H4 (cell line): ENCODE measurements around the gene CMTM3. TPM values are rescaled to one million over a fixed set of nuclear protein-coding genes. Genes with fewer than 3 reads are reported as not detected.
"Not testable (repeated sequence)": the region's sequence is repeated elsewhere in the genome, so short reads cannot be mapped to it uniquely, and the experiment has no call there.

Experiments
- DNase-seq: peaks from one replicate; pipeline ENCODE4 v3.0.0-alpha.2; 2015; ENCODE audit warnings: low spot score
- total RNA-seq: library from RNA; depleted of rRNA; stranded (reverse); fragments of >200 nt; shearing (Covaris generic); gene quantifications from 2 replicates; pipeline ENCODE4 v1.2.3, GENCODE V29; 2014

The CMTM3 gene
- total RNA-seq, 1 experiment from 2014 or later, result 29.8 TPM

DNA sequence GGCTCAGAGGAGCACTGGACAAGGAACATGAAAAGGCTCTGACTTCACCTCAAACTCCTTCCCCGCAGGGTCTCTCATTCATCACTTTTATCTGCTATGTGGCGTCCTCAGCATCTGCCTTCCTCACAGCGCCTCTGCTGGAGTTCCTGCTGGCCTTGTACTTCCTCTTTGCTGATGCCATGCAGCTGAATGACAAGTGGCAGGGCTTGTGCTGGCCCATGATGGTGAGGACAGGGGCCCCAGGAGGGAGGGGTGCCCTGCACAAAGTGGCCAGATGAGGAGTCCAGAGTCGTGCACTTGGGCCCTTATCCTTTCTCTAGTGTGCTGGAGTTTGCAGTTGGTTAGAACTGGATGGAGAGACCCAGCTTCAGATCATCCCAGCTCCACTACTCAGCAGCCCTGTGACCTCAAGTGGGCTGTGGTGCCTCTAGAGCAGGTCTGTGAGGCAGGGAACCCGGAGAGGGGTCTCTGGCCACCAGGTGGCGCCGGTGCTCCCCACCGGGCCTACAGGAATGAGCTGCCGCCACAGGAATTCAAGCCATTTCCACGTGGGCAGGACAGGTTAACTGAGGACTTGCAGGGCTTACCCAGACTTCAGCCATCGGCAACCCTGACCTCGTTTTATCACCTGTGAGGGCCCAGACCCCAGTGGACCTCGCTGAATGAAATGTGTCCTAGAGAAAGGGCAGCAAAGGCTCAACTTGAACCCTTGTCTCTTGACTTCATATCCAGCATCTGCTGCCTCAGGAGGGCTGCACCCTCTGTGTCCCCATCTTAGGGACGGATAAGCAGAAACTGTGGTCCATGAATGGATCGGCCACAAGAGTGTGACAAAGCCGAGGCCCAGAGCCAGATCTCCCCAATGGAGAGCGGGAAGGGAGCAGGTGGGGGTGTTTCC lies 4.0 kb downstream of the CMTM3 start:
- DNase-seq, result peak; percentile 85

DNA sequence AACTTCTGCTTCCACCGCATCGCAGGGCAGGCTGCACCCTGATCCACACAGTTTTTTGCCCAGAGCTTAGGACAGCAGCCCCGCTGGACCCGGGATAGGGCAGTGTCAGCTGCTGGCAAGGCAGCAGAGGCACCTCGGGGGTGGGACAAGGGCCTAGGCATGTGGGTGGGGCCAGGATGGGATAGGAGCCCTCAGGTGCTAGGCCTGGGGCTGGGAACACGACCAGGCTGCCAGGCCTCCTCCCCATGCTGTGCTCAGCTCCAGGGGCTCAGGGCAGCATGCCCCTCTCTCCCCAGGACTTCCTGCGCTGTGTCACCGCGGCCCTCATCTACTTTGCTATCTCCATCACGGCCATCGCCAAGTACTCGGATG lies 4.6 kb downstream of the CMTM3 start:
- no peak for DNase-seq

DNA sequence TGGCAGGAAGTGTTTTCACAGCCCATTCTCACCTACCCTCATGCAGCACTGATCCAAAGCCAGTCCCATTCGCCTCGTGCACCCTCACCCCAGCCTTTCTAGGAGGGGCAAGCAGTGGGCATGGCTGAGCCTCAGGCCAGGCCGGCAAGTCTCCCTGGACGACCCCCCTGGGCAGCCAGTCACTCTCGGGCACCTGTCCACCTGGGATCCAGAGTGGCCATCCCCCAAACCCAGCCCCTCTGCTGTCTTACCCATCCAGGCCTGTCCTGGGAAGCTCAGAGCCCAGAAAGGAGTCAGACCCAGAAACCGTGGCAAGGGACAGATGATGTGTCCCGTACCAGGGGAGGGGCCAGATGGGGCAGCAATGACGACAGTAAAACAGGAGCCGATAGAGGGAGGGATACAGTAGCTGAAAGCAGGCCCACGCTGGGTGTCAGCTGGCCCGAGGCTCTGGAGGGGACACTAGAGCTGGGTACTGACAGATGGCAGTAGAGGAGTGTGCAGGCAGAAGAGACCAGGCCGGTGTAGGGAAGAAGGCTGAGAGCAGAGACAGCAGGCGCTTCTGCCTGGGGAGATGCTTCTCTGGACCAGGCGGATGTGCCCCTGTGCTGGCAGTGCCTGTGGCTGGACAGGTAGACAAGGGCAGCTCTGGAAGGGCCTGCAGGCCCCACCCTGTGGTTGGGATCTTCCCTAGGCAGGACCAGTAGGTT lies 5.8 kb downstream of the CMTM3 start:
- no peak for DNase-seq

DNA sequence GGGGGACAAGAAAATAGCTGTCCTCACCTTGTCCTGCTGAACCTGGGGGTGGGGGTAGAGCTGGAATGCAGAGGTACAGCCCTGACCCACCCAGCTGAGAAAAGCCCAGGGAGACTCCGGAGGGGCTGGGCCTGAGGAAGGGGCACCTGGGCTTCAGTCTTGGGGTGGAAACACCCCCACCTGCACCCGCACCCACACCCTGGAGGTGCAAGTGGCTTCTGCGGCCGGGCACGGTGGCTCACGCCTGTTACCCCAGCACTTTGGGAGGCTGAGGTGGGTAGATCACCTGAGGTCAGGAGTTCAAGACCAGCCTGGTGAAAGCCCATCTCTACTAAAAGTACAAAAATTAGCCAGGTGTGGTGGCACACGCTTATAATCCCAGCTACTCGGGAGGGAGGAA lies 7.4 kb downstream of the CMTM3 start:
- not testable (repeated sequence) for DNase-seq

DNA sequence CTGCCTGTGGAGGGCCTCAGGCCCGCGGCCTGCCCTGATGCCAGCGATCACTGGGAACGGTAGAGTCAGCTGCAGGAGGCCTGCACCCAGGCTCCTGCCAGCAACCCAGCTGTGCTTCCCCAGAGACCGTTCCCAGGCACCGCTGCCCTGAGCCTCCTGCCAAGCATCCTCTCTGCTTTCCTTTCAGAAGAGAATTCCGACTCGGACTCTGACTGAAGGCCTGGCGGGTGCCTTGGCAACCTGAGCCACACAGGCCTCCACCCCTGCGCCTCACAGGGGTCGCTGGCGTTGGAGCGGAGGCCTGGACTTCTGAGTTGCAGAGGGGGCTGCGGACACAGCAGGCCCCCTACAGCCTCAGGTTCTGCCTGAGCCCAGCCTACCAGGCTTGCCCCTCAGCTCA lies 7.9 kb downstream of the CMTM3 start:
- DNase-seq, result no peak

DNA sequence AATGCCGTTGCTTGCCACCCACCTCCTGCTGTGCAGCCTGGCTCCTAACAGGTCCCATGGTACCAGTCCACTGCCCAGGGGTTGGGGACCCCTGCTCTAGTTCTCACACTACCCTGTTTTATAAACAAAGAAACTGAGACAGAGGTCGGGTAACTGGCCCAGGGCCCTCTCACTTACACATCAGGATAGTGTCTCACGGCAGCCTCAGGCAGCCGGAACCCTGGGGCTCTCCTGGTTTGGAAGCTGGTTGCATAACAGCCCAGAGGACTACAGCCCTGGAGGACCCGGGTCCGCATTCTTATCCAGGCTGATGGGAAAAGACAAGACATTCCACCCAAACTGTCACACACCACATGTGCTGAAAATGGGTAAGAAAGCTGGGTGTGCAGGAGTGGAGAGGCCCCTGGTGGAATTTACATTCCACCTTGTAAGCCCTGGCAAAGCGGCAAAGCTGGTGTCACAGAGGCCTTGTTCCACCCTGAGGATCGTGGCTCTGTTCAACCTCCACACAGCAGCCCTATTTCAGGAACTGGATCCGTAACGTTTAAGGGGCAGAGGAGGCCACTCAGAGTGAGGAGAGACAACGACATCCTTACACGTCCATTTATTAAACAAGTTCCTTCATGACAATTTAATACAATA lies 9.8 kb downstream of the CMTM3 start:
- no peak for DNase-seq

DNA sequence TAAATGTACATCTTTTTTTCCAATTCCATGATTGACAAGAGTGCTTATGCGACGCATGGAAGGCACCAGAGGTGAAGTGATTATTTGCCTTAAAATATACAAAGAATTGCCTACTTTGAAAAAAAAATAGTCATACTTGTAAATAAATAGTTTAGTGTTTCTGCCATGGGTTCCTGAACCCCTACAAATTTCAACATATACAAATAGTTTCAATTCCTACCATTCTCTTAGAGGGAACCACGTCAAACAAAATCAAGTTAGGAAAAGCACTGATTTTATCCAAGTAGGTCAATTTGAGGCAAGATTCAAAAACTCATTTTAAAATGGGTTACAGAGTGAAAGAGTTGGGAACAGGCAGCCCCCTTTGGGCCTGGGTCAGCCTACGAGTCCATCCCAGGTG lies 11.7 kb downstream of the CMTM3 start:
- DNase-seq, result no peak

DNA sequence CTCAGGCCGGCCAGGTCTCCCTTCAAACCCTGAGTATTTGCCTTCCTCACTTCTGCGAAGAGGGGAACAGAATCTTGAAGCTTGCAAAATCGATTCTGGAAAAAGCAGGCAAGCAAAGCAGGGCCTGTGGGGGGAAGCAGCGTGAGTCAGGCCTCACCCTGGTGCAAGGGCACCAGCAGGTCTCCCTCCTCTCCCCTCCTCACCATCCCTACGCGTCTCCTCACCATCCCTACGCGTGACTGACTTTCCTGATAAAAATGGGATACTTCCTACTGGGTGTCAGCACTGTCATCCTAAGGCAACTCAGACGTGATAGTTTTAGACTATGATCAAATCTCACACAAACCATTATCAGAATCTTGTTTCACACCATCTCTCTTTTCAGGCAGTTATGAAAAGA lies 12.1 kb downstream of the CMTM3 start:
- no peak for DNase-seq

DNA sequence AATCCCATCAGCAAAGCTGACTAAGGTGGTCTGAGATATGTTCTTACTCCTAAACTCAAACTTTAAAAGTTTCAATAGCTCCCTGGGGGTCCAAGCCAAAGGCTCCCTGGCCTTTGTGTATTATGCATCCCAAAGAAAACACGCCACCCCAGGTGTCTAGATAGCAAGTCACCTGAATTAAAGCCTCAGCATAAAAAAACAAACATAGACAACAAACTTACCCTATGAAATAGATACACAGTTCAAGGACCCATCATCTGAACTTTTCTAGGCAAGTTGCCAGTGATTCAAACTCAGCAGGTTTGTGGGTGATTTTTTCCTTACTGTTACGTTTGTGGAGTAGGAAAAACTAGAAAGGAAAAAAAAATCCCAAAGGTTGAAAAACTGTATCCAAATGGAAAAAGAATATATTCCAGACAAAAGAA lies 12.5 kb downstream of the CMTM3 start:
- DNase-seq, result no peak

DNA sequence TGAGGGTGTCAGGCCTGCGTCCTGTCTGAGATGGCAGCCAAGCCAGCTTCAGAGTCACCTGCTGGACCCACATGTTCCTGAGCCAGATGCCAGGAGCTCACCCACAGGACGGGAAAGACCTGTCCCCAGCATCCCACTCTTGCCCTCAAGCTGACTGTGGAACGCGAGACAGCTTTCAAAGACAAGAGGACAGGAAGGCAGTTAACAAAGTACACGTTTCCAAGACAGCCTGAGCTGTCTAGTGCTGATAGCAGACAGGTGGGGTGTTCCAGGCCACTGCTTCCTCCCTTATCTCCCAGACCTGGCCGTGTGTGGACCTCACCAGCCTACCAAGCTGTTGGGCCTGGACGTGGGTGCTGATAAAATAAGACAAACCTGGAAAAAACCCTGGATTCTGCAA lies 13.2 kb downstream of the CMTM3 start:
- DNase-seq, result no peak

DNA sequence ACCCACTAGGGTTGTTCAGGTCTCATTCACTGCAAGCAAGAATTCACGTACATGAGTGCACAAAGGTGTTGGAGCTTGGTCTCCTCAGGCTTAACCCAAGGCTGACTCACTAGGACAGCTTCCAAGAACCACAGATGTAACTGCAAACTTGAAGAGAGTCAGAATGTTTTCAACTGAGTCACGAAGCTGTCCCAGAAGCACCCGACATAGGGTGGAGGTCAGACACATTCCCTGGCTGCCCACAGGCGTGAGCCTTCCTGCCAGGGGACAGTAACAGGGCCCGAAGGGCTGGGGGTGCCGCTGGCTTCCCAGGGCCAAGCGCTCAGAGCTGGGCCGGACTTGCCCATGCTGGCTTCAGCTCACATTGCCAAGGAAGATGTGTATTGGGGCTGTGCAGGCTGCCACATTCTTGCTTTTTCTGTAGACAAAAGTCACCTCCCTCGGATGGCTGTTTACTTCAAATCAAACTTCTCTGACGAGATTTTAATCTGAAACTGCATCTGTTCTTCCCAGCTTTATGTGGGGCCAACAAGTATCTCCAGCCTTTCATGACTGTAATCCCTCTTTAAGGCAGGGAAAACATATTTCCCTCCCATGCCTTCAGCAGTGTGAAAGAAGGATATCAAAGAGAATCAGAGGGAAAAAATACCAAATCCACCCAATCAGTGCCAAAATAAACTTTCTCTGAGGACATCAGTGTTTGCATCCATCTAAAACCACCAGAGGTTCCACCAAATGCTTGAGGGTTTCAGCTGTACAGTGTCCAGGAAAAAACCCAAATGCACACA lies 14.3 kb downstream of the CMTM3 start:
- DNase-seq, result peak; percentile 54

DNA sequence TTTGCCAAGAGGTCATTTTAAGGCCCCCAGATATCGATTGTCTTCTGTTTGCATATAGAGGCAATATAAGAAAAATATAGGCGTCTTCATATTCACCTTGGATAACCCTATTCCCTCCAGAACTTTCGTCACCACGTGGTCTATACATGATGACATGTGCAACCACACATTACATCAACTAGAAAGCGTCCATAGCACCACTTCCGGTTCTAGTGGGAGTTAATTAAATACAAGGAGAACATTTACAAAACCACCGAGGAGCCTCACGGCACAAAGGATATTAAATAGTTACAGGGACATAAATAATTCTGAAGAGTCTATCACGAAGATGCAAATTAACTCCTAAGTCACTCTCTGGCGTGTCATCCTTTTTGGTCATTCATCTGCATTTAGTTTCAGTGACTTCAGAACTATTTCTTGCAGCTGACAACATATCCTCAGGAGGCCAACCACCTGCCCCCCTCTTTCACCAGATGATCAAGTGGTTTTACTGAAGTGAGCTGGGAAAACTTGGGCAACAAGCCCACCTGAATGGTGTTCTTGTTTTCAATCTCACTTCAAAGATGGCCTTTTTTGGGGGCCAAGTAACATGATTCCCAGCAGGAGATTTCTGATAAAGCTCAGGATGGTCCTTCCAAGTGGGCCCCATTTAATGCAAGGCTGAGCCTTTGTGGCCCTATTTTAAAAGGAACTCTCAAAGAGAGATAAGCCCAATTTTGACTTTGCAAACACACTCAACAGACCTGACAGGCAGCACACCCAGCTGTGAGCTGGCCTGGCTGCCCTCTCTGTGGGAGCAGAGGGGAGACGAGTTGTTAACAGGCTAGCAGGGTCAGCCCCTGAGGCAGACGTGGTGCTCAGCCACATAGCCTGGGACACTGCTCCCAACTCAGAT lies 15.3 kb downstream of the CMTM3 start:
- DNase-seq, result peak; percentile 71

DNA sequence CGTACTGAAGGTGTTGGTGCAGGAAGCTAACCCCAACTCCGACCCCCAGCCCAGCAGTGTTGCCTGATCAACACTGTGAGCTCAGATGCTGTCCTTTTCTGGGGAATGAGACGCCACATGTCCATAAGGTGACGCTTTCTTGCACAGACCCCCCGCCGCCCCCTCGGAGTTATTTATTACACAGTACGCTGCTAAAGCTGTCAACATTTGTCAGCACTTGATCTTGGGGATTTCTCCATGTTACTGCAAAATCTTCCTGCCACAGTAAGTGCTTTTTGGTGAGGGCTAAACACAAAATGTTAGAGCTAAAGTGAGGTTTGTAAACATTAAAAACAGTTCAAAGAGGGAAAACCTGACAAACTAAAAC lies 15.9 kb downstream of the CMTM3 start:
- no peak for DNase-seq

DNA sequence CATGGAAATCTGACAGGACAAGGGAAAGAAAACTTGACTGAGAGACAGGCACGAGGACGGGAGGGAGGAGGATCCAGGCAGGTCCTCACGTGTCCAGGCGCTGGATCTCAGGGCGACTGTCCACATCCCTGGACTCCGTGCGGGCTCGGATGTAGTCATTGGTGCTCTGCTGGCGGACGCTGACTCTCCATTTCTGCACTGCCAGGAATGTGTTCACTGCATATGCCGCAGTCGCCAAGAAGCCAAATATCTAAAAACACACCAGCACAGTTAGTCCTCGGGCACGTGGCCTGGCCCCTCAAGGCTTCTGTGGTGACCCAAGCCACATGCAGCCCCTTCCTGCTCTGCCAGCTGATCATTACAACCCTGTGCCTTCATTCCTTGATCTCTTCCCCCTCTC lies 17.5 kb downstream of the CMTM3 start:
- no peak for DNase-seq

DNA sequence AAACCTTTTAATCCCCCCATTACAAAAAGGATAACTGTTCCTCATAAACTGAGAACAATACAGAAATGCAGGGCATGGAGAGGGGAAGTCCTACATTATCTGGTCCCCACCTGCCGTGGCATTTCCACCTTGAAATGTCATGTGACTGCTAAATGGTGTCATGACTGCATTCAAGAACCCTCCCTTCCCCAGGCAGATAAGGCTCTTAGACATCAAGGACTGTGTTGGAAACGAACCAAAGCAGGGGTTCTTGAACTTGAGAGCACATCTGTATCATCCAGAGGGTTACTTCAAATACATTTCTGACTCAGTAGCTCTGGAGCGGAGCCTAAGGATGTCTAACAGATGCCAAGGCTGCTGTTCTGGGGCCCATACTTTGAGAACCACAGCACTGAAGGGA lies 18.4 kb downstream of the CMTM3 start:
- no peak for DNase-seq

DNA sequence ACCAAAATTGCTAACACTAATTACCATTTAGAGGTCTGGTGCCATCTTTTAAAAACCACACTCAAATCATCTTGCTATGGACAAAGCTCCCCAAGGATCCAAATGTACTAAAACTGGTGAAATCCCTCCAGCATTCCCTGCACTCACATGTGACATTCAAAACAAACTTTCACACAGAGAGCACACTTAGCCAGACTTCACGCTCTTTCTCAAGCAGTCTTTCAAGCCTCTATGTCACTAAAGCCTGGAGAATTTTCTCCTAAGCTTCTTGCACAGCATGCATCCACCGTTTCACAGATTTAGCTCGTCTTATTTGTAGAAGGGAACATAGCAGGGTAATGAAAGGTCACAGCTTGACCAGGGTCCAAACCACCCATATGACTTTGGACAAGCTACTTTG lies 19.3 kb downstream of the CMTM3 start:
- DNase-seq, result no peak

DNA sequence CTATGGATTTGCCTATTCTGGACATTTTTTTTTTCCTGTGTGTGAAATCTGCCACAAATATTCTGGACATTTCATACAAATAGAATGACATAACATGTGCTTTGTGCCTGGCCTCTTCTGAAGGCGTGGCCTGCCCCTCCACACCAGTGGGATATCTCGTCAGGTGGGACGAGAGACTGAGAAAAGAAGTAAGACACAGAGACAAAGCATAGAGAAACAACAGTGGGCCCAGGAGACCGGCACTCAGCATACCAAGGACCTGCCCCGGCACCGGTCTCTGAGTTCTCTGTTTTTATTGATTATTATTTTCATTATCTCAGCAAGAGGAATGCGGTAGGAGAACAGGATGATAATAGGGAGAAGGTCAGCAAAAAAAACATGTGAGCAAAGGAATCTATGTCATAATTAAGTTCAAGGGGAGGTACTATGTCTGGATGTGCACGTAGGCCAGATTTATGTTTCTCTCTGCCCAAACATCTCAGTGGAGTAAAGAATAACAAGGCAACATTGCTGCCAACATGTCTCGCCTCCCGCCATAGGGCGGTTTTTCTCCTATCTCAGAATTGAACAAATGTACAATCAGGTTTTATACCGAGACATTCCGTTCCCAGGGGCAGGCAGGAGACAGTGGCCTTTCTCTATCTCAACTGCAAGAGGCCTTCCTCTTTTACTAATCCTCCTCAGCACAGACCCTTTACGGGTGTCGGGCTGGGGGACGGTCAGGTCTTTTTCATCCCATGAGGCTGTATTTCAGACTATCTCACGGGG lies 23.3 kb downstream of the CMTM3 start:
- DNase-seq, result not testable (repeated sequence)

DNA sequence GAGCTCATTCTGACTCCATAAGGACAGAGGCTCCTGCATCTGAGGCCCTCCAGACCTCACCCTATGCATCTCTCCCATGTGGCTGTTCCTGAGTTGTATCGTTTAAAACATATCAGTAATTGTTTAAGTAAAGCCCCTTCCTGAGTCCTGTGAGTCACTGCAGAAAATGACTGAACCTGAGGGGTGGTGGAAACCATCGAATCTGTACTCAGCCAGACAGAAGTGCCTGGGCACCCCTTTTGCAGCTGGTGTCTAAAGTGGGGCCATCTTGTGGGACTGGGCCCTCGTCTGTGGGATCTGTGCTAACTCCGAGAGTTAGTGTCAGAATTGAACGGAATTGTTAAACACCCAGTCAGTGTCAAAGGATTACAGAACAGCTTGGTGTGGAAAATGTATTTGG lies 25.4 kb downstream of the CMTM3 start:
- DNase-seq, result no peak

DNA sequence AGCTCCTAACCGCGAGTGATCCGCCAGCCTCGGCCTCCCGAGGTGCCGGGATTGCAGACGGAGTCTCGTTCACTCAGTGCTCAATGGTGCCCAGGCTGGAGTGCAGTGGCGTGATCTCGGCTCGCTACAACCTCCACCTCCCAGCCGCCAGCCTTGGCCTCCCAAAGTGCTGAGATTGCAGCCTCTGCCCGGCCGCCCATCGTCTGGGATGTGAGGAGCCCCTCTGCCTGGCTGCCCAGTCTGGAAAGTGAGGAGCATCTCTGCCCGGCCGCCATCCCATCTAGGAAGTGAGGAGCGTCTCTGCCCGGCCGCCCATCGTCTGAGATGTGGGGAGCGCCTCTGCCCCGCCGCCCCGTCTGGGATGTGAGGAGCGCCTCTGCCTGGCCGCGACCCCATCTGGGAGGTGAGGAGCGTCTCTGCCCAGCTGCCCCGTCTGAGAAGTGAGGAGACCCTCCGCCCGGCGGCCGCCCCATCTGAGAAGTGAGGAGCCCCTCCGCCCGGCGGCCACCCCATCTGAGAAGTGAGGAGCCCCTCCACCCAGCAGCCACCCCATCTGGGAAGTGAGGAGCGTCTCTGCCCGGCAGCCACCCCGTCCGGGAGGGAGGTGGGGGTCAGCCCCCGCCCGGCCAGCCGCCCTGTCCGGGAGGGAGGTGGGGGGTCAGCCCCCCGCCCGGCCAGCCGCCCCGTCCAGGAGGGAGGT lies 26.2 kb downstream of the CMTM3 start:
- not testable (repeated sequence) for DNase-seq

DNA sequence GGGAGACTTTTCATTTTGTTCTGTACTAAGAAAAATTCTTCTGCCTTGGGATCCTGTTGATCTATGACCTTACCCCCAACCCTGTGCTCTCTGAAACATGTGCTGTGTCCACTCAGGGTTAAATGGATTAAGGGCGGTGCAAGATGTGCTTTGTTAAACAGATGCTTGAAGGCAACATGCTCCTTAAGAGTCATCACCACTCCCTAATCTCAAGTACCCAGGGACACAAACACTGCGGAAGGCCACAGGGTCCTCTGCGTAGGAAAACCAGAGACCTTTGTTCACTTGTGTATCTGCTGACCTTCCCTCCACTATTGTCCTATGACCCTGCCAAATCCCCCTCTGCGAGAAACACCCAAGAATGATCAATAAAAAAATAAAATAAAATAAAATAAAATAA lies 27.1 kb downstream of the CMTM3 start:
- not testable (repeated sequence) for DNase-seq
